Measurements from ENCODE around the gene ZNRF3. TPM values are rescaled to one million over a fixed set of nuclear protein-coding genes. Genes with fewer than 3 reads are reported as not detected.

Gene ZNRF3
- total RNA-seq, 4 donors from 2014 or later: 12.9 to 29.7 (median 21.9) TPM

DNA sequence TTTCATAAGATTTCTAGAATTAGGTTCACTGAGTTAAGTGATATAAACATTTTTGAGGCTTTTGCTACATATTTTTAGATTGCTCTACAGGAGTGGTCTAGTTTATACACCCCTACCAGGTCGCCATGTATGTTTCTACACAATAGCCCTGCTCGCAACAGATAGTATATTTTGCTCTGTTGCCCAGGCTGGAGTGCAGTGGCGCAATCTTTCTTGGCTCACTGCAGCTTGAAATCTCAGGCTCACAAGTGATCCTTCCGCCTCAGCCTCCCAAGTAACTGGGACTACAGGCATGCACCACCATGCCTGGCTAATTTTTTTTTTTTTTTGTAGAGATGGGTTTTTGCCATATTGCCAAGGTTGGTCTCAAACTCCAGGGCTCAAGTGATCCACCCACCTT lies 10.4 kb downstream of the ZNRF3 start:
- Histone ChIP-seq H3K27me3 (no peaks in the 10 kb centered on the region), H3K9me3 (no peaks in the 10 kb centered on the region), H3K4me1 (peaks cover 17 to 52% (median 45%) of the 10 kb centered on the region in 4 donors), H3K4me3 (no peak overlapping the region), H3K36me3 (no peaks in the 10 kb centered on the region), H3K27ac (replicated peaks in 1 of 4) (no peak overlapping the region)
- intact Hi-C loops (cut with DNase I): no loop called here
- no peak for DNase-seq (ENCODE audit: extremely low spot score)
- 91% methylated on average over 4 of the region's 4 CpGs for WGBS
- TF ChIP-seq, protein P1, sequence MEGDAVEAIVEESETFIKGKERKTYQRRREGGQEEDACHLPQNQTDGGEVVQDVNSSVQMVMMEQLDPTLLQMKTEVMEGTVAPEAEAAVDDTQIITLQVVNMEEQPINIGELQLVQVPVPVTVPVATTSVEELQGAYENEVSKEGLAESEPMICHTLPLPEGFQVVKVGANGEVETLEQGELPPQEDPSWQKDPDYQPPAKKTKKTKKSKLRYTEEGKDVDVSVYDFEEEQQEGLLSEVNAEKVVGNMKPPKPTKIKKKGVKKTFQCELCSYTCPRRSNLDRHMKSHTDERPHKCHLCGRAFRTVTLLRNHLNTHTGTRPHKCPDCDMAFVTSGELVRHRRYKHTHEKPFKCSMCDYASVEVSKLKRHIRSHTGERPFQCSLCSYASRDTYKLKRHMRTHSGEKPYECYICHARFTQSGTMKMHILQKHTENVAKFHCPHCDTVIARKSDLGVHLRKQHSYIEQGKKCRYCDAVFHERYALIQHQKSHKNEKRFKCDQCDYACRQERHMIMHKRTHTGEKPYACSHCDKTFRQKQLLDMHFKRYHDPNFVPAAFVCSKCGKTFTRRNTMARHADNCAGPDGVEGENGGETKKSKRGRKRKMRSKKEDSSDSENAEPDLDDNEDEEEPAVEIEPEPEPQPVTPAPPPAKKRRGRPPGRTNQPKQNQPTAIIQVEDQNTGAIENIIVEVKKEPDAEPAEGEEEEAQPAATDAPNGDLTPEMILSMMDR (IDR thresholded peaks at IDR 0.05): no peak
- TF ChIP-seq POLR2A (IDR thresholded peaks at IDR 0.05; ENCODE audit: low read depth) (no peak), EP300 (IDR thresholded peaks at IDR 0.05) (no peak), POLR2AphosphoS5 (IDR thresholded peaks at IDR 0.05) (no peak)

DNA sequence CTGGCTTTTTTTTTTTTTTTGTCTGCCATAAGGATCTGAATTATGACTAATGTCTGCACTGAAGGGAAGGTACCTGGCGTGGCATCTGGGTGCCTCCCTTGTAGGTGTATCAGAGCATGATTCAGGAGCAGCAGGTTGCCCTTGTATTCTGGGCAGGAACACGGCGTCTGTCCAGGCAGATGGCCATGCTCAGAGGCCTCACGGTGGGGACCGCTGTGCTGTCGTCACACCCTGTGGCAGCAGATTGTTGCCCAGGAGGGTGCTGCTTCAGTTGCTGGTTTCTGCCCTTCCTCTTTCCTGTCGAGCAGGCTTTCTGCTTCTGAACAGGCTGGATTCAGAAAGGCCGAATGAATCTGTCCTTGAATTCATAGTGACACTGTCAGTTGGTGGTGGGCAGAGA lies 11.0 kb downstream of the ZNRF3 start:
- DNase-seq (ENCODE audit: extremely low spot score): no peak

DNA sequence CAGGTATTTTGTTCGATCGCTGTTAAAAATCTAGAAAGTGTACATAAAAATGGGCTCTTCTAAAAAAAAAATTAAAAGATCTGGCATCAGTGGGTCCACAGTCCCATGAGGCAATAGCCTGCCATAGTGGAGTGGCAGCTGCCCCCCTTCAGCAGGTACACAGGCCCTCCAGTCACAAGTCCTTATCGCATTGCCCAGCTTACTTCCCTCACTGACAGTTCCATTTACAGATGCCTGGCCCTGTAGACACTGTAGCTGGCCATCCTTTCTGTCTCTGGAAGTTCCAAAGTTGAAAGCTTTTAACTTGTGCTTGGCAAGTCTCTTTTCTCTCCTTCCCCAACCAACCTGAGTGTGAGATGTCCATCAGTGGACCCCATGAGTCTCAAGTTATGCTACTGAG lies 11.4 kb downstream of the ZNRF3 start:
- Histone ChIP-seq H3K27ac (replicated peaks in 1 of 4) (no peak overlapping the region), H3K27me3 (no peaks in the 10 kb centered on the region)

More for the DNA sequence above, 11.0 kb downstream of the ZNRF3 start:
- intact Hi-C loops (cut with DNase I): no loop called here
- WGBS: 71% methylated on average over 2 of the region's 8 CpGs
- Histone ChIP-seq H3K27me3 (no peaks in the 10 kb centered on the region), H3K4me1 (peaks cover 17 to 50% (median 49%) of the 10 kb centered on the region in 4 donors), H3K36me3 (no peaks in the 10 kb centered on the region), H3K27ac (replicated peaks in 1 of 4) (no peak overlapping the region), H3K4me3 (no peak overlapping the region), H3K9me3 (no peaks in the 10 kb centered on the region)
- TF ChIP-seq POLR2AphosphoS5 (IDR thresholded peaks at IDR 0.05): no peak
- TF ChIP-seq EP300 (IDR thresholded peaks at IDR 0.05): no peak
- TF ChIP-seq POLR2A (IDR thresholded peaks at IDR 0.05; ENCODE audit: low read depth): no peak
- TF ChIP-seq, protein P1 (IDR thresholded peaks at IDR 0.05): no peak

DNA sequence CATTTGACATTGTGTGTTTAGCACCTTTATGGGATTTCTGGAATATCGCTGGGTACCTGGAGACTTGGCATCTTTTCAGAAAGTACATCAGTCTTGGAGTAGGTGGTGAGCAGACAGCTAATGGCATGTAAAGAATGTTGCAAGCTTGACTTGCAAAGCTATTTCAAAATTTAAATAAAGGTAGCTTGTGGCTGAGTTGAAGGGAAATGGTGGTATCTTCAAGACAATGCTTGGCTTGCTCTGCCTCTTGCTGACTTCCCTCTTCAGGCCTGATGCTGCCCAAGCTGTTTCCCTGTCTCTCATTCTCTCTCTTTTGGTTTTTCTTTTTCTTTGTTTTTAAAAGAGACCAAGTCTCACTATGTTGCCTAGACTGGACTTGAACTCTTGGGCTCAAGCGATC lies 13.2 kb downstream of the ZNRF3 start:
- DNase-seq (ENCODE audit: extremely low spot score): no peak

More for the DNA sequence above, 11.4 kb downstream of the ZNRF3 start:
- H3K4me1 ChIP-seq: peaks cover 17 to 54% (median 51%) of the 10 kb centered on the region in 4 donors
- intact Hi-C loops (cut with DNase I): no loop called here
- DNase-seq (ENCODE audit: extremely low spot score): no peak
- H3K36me3 ChIP-seq: no peaks in the 10 kb centered on the region
- no peak overlapping the region for H3K4me3 ChIP-seq
- H3K9me3 ChIP-seq: no peaks in the 10 kb centered on the region
- WGBS: 83% methylated on average over 3 of the region's 3 CpGs
- TF ChIP-seq, protein P1 (IDR thresholded peaks at IDR 0.05): no peak
- TF ChIP-seq POLR2AphosphoS5 (IDR thresholded peaks at IDR 0.05) (no peak), EP300 (IDR thresholded peaks at IDR 0.05) (no peak), POLR2A (IDR thresholded peaks at IDR 0.05; ENCODE audit: low read depth) (no peak)

More for the DNA sequence above, 13.2 kb downstream of the ZNRF3 start:
- no peaks in the 10 kb centered on the region for H3K27me3 ChIP-seq
- H3K27ac ChIP-seq (replicated peaks in 1 of 4): no peak overlapping the region
- no peaks in the 10 kb centered on the region for H3K36me3 ChIP-seq
- no peaks in the 10 kb centered on the region for H3K9me3 ChIP-seq
- TF ChIP-seq POLR2AphosphoS5 (IDR thresholded peaks at IDR 0.05) (no peak), POLR2A (IDR thresholded peaks at IDR 0.05; ENCODE audit: low read depth) (no peak), EP300 (IDR thresholded peaks at IDR 0.05) (no peak)
- TF ChIP-seq, protein P1 (IDR thresholded peaks at IDR 0.05): no peak
- H3K4me3 ChIP-seq: no peak overlapping the region
- peaks cover 15 to 58% (median 54%) of the 10 kb centered on the region in 4 donors for H3K4me1 ChIP-seq
- intact Hi-C loops (cut with DNase I): no loop called here
- 100% methylated on average over 2 of the region's 2 CpGs for WGBS
